Upper lobe of left lung (tissue), 4 donors: Measurements from ENCODE around the gene ATXN2.
"Not testable (repeated sequence)": the region's sequence is repeated elsewhere in the genome, so short reads cannot be mapped to it uniquely, and the experiment has no call there.

Source experiments
- CTCF ChIP-seq, 6 experiments: fragments of 450-650 bp in 4 of 6; fragments of 200-600 bp in 2 of 6; sonication (generic) in 2 of 6; IDR thresholded peaks; one replicate each; pipeline ENCODE4 v1.5.1; 2016 to 2019; ENCODE audit warnings: antibody characterized with exemption in 6 of 6
- EP300 ChIP-seq, 4 donors: sonication (generic); formaldehyde crosslinking; IDR thresholded peaks; one replicate each; pipeline ENCODE4 v1.5.1; 2017; ENCODE audit warnings: antibody characterized with exemption in 4 of 4, control low read depth in 2 of 4
- POLR2A ChIP-seq, 4 donors: fragments of 450-650 bp; IDR thresholded peaks; one replicate each; pipeline ENCODE4 v1.5.1; 2016 to 2017; ENCODE audit warnings: antibody characterized with exemption in 4 of 4, mild to moderate bottlenecking in 2 of 4

GRCh38 chr12:111507258-111507657 is 91.9 kb downstream of the ATXN2 start:
- not testable (repeated sequence) for TF ChIP-seq CTCF, POLR2A, EP300 (IDR thresholded peaks at IDR 0.05)
